ENCODE results near the gene ARL15.

Gene ARL15

DNA sequence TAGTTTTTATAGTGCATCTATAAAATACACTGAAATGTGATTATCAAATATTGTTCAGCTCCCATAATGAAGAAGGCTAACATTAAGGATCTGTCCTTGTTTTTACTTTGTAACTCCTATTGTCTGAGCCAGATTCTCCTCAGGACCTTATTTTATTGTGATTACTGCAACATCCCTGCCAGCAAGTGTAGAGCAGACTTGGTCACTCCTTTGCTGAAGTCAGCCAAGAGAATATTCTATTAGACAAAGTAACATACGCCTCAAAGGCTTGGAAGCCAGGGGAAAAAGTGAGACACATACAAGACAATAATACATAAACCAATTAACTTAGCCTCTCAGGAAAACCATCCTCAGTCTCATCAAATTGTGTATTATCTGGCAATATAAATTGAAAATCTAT lies 269.6 kb downstream of the ARL15 start:
- Mint-ChIP-seq H3K4me1 (no peaks in the 10 kb centered on the region), H3K4me3 (no peak overlapping the region)

DNA sequence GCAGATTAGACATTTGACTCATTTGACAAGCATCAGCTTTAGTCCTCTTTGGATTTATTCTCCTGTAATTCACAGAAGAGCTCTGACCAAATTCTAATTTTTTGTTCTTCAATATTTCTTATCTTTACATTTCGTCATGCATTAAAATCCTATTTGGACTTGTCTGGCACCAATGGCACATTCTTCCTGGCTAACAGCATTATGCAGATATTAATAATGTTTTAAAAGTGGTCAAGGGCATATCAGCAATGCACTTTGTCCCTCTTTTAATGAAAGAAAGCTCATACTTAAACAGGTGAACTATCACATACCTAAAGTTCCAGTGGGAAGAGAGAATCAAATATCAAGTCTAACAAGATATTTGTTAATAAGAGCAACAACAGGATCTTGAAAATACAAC lies 270.4 kb downstream of the ARL15 start:
- H3K4me3 Mint-ChIP-seq = no peak overlapping the region
- TF ChIP-seq, protein P1, sequence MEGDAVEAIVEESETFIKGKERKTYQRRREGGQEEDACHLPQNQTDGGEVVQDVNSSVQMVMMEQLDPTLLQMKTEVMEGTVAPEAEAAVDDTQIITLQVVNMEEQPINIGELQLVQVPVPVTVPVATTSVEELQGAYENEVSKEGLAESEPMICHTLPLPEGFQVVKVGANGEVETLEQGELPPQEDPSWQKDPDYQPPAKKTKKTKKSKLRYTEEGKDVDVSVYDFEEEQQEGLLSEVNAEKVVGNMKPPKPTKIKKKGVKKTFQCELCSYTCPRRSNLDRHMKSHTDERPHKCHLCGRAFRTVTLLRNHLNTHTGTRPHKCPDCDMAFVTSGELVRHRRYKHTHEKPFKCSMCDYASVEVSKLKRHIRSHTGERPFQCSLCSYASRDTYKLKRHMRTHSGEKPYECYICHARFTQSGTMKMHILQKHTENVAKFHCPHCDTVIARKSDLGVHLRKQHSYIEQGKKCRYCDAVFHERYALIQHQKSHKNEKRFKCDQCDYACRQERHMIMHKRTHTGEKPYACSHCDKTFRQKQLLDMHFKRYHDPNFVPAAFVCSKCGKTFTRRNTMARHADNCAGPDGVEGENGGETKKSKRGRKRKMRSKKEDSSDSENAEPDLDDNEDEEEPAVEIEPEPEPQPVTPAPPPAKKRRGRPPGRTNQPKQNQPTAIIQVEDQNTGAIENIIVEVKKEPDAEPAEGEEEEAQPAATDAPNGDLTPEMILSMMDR (IDR thresholded peaks at IDR 0.05) = no peak
- no peak overlapping the region for H3K27ac Mint-ChIP-seq
- no peaks in the 10 kb centered on the region for H3K27me3 Mint-ChIP-seq (ENCODE audit: low read depth, poor library complexity)
- H3K36me3 Mint-ChIP-seq (ENCODE audit: low read depth) = no peaks in the 10 kb centered on the region
- no peaks in the 10 kb centered on the region for H3K4me1 Mint-ChIP-seq
- no peaks in the 10 kb centered on the region for H3K9me3 Mint-ChIP-seq
- no peak for DNase-seq

More for the DNA sequence above, 269.6 kb downstream of the ARL15 start:
- Mint-ChIP-seq H3K27ac (peak overlapping the region; percentile 15), H3K27me3 (ENCODE audit: low read depth, poor library complexity) (no peaks in the 10 kb centered on the region), H3K9me3 (no peaks in the 10 kb centered on the region), H3K36me3 (ENCODE audit: low read depth) (no peaks in the 10 kb centered on the region)
- TF ChIP-seq, protein P1 (IDR thresholded peaks at IDR 0.05) = no peak
- no peak for DNase-seq

DNA sequence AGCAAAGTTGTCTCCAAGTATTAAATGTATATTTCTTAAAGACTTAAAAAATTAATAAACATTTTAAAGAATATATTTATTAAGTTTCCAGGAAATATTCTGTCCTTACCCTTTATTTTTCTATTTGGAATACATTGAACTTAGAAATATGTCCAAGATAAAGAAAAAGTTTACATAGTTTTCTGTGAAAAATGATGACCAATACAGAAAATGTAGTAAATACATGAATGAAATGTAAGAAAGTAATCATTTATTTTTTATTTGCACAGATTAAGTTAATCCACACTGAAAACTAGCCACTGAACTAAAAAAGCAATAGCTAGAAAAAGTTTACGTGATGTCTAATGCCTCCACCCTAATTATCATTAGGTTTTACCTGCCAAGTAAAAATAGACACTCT lies 273.2 kb downstream of the ARL15 start:
- Mint-ChIP-seq H3K4me3 (no peak overlapping the region), H3K9me3 (peaks cover 6% of the 10 kb centered on the region), H3K27me3 (ENCODE audit: low read depth, poor library complexity) (no peaks in the 10 kb centered on the region), H3K27ac (no peak overlapping the region), H3K36me3 (ENCODE audit: low read depth) (peaks cover 10% of the 10 kb centered on the region), H3K4me1 (no peaks in the 10 kb centered on the region)
- TF ChIP-seq, protein P1 (IDR thresholded peaks at IDR 0.05) = no peak
- DNase-seq = no peak

DNA sequence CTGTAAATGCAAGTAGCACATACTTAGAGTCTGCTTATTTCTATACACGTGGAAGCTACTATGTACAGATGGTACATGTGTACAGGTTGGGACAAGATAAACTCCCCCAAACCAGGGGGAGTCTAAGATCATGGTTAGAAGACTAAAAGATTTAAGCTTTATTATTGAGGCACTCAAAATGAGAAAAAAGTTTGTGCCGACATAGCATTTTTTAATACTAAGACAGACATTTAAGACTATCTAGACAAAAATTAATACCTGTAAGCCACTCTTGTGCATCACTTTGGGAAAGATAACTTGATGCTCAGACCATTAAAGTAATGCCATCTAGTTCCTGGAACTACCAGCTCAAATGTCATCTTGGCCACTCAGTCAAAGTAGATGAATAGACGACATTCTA lies 279.4 kb downstream of the ARL15 start:
- Mint-ChIP-seq H3K9me3 (peaks cover 6% of the 10 kb centered on the region), H3K27me3 (ENCODE audit: low read depth, poor library complexity) (no peaks in the 10 kb centered on the region)
- no peak for DNase-seq

DNA sequence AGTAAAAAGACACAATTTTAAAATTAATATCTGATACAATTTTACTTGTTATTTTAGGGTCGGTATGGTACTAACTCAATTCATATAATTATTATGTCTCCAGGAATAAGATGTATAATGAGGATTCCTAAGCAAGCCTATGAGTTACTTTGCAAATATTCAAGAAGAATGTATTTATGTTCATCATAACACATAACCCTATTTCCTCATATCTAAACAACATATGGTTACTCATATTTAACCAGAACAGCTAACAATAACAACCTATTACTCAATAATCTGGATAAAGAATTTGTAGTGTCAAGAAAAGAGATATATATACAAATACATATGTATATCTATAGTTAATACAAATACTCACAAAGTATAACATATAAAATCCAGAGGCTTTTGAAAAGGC lies 285.9 kb downstream of the ARL15 start:
- H3K4me3 Mint-ChIP-seq = no peak overlapping the region
- no peaks in the 10 kb centered on the region for H3K27me3 Mint-ChIP-seq (ENCODE audit: low read depth, poor library complexity)
- H3K36me3 Mint-ChIP-seq (ENCODE audit: low read depth) = peaks cover 6% of the 10 kb centered on the region
- TF ChIP-seq, protein P1 (IDR thresholded peaks at IDR 0.05) = no peak
- peaks cover 14% of the 10 kb centered on the region for H3K4me1 Mint-ChIP-seq
- H3K27ac Mint-ChIP-seq = no peak overlapping the region
- no peak for DNase-seq
- H3K9me3 Mint-ChIP-seq = peaks cover 4% of the 10 kb centered on the region

More for the DNA sequence above, 279.4 kb downstream of the ARL15 start:
- Mint-ChIP-seq H3K36me3 (ENCODE audit: low read depth) (peaks cover 10% of the 10 kb centered on the region), H3K27ac (no peak overlapping the region), H3K4me1 (no peaks in the 10 kb centered on the region), H3K4me3 (no peak overlapping the region)
- TF ChIP-seq, protein P1 (IDR thresholded peaks at IDR 0.05) = no peak

DNA sequence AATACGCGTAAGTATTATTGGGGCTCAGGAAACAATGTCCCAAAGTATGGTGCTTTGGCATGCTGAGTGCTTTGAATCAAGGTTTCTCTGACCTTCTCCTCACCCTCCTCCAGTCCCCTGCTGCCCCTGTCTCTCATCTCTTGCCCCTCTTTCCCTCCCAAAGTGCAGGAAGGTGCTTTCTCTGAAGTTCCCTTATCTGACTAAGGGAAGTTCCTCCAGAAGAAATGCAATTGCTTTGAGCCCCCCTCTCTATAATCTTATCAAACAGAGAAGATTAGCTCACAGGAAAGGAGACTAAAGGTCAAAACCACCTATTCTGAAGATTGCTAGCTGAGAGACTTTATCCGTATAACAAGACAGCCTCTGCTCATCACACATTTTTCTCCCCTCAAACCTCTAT lies 288.1 kb downstream of the ARL15 start:
- Mint-ChIP-seq H3K27ac (no peak overlapping the region), H3K36me3 (ENCODE audit: low read depth) (peaks cover 6% of the 10 kb centered on the region), H3K27me3 (ENCODE audit: low read depth, poor library complexity) (no peaks in the 10 kb centered on the region), H3K4me1 (peaks cover 37% of the 10 kb centered on the region), H3K9me3 (peaks cover 4% of the 10 kb centered on the region), H3K4me3 (no peak overlapping the region)
- TF ChIP-seq, protein P1 (IDR thresholded peaks at IDR 0.05) = no peak
- no peak for DNase-seq

Measured in nephron progenitor cell (in vitro differentiated cells).